Middle frontal gyrus (tissue), 1 donor: Measurements from ENCODE around the gene DOCK11.

Source experiments
- DNase-seq: peaks from one replicate; pipeline ENCODE4 v3.0.0-alpha.2; 2015; ENCODE audit warnings: low spot score; ENCODE audit errors: extremely low spot score

Gene DOCK11

DNA sequence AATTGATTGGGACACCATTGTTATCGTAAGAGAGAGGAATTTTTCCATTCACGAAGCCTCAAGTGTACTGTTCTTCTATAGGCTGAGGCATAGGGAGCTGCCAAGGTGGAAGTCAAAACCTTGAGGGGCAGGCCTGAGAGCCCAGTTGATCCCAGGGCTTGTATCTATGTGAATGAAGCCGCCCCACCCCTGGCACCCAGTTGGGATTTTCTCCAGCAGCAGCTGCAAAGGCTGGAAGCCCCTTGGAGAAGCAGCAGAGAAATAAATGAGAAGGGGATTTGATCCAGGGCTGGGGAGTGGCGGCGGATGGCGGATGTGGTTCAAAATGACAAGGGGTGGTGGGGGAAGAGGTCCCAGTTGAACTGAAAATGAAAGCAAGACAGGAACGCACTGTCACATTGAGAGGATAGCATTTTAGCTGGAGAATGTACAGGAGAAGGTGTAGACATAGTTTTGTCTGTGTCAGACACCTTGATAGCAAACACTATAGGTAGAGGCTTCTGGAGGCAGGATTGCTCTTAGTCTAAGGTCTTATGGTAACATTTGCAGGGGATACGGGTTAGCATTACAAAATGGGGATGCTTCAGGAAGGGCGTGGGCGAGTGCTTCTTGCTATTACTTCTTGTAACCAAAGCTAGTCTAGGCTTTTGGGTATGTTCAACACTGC, 32.6 kb downstream of the DOCK11 start:
- DNase-seq = no peak

DNA sequence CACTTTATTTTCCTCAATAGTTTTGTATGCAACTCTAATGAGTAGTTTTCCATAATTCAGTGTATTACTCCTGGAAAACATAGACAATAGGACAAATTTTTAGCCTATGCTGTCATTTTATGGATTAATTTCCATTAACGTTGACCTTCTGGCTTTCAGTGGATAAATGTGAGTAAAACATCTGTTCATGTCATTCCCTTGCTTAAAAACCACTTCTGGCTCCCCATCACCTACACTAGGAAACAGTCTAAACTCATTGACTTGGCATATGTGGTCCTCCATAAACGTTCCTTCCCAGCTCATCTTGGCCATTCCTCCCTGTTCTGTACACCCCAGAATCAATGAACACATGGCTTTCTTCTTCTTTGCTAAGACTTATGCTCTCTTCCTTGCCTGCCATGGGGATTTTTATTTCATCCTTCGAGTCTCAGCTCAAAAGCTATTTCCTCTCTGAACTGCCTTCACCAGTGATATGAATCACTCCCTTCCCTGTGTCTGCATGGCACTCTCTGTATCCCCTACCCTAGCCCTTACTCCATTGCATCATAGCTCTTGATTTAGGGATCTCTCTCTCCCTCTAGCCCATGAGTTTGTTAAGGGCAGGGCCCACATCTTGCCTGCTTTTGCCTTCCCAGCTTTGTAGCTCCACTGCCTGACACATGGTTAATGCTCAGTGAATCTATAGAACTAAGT, 34.8 kb downstream of the DOCK11 start:
- DNase-seq = no peak

GRCh38 chrX:118534716-118535493, 39.3 kb downstream of the DOCK11 start:
- DNase-seq = no peak

DNA sequence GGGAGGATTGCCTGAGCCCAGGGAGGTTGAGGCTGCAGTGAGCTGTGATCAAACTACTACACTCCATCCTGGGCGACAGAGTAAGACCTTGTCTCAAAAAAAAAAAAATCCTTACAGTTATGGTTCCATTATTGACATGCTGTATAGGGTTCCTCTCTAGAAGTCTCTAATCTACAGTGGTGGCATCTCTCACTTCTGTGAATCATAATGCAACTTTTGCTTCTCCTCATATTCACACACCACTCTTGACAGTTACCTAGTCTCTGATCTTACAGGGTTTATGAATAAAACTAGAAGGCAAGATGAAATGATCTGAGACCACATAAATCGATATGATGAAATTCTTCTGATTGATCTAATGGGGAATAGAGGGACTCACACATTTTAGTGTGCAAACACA, 40.6 kb downstream of the DOCK11 start:
- DNase-seq = no peak

DNA sequence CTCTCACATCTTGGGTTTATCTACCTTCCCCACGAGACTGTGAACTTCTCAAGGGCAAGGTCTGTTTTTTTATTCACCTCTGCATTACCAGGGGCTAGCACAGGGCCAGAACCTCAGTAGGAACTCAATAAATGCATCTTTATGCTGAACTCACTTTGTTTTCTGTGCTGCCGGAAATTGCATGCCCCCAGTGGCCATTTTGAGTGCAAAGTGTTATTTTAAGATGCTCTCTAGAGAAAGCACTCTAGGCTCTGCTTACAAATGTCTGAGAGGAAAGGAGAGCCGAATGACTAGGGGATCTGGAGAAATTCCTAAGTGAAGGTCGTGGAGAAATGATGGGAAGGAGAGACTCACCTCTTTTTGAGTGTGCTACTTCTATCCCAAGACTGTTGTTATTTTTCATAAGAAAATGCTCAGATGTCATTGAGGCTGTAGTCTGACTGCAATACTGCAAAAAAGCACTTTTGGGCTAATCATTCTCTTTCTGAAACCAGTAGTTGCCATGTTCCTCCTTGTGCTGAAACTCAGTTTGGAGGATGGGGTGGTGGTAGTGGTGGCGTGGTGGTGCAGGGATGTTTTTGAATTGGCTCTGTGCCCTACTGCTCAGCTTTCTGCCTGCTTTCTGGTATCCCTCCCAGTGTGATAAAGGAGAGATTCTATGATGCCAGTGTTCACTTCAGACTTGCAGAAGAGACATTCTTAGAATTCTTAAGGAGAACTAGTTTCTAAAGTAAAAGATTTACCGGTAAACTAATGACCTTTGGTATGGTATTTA, 41.3 kb downstream of the DOCK11 start:
- DNase-seq = no peak

DNA sequence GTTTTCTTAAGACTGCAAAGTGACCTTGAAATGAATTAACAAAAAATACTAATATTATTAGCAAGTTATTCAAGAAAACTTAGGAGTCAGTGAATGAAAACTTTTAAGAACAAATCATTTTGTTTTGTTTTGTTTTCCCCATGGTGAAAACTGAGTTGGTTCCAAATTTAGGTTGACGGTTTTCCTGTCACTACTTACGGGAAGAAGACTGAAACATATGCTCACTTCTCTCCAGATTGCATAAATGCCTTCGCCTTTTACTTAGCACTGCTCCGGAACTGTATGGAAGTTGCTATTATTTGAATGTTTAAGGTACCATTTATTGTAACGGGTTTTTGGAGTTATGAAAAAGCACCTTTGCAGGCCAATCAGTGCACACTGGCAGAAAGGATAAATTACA, 42.8 kb downstream of the DOCK11 start:
- DNase-seq = no peak

DNA sequence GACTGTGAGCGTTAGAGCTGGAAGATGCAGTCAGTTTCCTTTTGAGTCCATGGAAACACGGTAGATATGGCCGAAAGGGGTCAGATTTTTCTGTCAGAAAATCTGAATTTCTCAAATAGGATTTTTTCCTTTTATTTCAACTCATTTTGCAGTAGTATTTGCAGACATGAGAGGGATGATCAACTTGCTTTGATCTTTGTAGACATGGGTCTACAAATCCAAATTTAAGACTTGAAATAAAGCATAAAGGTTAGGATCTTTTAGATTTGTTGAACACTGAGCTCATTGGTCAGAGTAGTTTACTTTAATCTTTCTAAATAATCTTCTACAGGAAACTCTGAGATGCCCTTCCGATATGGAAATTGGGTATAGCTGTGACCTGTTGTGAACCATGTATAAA, 44.7 kb downstream of the DOCK11 start:
- no peak for DNase-seq

DNA sequence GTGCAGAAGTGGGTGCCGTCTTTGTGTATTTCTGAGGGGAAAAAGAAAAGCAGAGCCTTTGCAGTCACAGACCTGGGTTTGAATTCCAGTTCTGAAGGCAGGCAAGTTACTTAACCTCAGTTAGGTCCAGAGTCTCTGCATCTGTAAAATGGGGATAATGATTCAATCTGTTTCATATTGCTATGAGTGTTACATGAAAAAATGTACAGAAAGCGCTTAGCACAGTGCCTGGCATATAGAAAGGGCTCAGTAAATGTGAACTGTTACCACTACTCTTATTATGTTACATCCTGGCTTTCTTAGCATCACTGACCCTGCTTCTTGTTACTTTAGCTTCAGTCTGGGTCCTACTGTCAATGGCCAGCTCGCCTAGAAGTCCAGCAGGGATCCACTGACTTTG, 45.9 kb downstream of the DOCK11 start:
- no peak for DNase-seq

DNA sequence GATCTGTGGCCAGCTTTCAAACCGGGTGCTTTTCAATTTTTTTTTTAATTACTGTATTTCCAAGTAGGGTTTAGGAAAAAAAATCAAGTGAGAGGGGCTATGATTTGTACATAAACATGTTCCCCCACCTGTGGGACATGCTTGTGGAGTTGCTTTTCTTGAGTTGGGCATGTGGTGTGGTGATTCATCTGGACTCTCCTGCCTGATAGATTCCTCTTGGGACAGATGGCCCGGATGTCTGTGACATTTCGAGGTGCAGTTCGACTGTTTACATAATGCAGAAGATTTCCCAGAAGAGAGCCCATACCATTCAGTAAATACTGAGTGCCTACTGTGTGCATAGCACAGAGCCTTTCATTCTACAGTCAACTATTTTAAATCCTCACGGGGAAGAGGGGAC, 49.9 kb downstream of the DOCK11 start:
- DNase-seq = no peak

GRCh38 chrX:118548841-118549240, 53.2 kb downstream of the DOCK11 start:
- no peak for DNase-seq

DNA sequence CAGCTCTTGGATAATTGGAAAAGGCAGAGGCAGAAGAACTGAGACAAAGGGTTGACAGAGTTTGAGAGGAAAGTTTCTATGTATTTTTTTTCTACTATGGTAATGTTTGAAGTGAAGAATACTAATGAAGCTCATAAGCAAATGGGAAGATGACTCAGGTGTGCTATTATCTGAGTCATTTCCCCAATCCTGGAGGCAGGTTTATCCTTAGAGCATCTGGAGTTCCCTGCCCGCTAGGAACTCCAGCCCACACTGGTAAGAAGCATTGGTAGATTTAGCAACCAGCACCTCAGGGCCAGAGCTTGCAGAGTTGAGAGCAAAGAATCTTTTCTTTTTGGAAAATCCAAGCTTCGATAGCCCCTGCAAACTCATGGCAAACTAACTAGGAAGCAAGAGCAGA, 55.2 kb downstream of the DOCK11 start:
- DNase-seq = no peak

DNA sequence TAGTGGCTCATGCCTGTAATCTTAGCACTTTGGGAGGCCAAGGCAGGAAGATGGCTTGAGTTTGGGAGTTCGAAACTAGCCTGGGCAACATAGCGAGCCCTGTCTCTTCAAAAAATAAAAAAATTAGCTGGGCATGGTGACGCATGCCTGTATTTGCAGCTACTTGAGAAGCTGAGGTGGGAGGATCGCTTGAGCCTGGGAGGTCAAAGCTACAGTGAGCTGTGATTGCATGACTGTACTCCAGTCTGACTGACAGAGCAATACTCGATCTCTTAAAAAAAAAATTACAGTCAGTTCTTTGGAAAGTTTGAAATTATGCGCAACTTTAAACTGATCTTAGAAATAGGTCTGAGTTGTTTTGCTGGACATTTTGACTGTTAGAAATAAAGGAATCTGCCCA, 55.8 kb downstream of the DOCK11 start:
- DNase-seq = no peak

- no peak for DNase-seq
Observed at GRCh38 chrX:118552121-118552900, 56.7 kb downstream of the DOCK11 start.

DNA sequence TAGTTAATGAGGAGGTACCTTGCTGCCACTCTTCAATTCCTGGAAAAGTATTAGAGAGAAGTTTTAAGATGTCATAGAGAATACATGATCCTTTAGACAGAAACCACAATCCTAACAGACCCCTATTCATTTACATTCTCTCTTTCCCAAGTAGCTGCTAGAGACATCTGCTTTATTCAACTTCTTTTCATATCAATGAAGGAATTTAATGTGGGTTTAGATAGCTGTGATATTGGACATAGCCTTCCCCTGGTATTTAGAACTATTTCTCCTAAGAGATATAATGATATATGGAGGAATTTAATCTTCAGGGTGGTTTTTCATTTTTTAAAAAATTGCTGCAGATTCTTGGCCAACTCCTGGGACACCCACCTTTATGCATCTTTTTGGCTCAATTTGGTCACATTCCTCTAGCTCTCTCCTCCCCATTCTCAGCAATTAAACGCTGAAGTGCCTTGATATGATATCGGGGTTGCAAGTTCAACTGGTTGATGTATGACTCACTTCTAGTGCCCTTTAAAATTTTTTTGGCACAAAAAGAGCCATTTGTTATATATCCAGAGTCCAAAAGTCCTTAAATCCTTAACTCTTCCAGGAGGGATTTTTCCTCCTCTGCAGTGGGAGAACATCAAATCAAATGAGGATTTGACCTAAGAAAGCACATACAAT, 57.6 kb downstream of the DOCK11 start:
- no peak for DNase-seq

DNA sequence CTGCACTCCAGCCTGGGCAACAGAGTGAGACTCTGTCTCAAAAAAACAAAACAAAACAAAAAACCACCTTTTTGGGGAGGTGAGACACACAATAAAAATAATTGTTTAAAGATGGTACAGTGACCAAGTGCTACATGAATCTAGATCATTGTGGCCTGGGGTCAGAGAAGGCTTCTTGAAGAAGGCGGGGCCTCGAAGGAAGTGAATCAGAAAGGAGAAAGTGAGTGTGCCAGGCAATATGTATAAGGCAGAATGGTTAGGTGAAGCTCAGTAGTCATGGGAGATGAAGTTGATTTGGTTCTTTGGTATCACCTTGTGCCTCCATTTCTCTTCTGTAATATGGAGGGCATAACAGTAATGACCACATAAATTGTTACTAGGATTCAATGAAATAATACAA, 58.9 kb downstream of the DOCK11 start:
- DNase-seq = no peak

DNA sequence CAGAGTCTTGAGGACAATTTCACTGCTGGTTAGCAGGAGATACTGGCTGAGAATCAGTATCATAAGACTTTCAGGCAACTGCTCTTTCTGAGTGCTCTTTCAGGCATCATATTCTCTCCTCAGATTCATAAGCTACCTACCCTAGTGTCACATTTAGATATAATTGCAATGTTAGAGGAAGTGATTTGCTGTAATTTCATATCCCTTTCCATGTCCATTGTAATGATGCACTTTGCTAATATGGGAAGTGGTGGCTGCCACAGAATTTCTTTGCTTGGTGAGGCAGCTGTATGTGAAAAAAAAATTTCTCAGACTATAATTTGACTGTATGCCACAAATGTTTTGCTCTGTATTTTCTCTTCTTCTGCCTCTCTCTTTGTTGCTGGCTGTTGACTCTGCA, 63.3 kb downstream of the DOCK11 start:
- DNase-seq = no peak

DNA sequence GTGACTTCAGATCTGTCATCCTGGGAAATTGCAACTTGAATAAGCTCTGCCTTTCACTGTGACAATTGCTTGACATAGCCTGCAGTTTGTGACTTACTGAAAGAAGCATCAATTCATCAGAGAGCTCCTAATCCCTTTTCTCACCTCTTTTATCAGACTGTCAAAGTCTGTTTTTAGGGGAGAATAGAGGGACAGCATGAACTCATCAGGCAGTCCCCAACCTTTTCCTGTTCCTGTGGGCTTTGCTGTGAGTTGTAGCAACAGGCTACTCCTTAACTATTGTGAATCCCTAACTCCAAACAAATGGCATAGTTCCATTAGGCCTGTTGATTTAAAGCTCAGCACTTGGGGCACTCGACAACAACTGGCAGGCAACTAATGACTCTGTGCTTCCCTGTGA, 64.9 kb downstream of the DOCK11 start:
- no peak for DNase-seq

GRCh38 chrX:118562582-118563164, 67.1 kb downstream of the DOCK11 start:
- no peak for DNase-seq

DNA sequence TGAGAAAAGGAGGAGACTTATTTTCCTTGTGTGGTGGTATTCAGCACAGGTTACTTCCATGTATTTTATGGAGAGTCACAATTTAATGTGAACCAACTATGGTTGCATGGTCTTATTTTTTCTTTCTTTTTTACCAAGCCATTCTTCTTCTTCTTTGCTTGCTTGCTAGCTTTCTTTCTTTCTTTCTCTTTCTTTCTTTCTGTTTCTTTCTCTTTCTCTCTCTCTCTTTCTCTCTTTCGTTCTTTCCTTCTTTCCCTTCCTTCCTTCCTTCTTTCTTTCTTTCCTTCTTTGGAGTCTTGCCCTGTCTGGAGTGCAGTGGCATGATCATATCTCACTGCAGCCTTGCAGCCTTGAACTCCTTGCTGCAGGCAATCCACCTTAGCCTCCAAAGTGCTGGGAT, 68.9 kb downstream of the DOCK11 start:
- DNase-seq = no peak

DNA sequence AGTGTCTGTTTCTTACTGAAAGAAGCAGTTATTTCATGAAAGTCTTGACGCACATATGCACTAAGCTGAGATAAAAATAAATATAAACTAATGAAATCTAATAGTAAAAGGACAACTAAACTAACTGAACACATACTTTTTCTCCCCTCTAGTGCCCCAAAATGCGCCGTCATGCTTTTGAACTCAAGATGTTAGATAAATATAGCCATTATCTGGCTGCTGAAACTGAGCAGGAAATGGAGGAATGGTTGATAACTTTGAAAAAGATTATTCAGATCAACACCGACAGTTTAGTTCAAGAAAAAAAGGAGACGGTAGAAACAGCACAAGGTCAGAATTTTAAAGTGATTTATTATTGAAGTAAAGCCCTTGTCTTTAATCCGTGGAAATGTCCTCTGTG, 70.2 kb downstream of the DOCK11 start:
- no peak for DNase-seq
